A549 (cell line): ENCODE measurements around the gene DNAH1.

Experiments used
- ESRRA ChIP-seq: fragments of 150-350 bp; IDR thresholded peaks from 2 replicates; pipeline ENCODE4 v1.6.1; 2014; ENCODE audit warnings: mild to moderate bottlenecking, low read length, borderline replicate concordance
- JUNB ChIP-seq: fragments of >200 bp; sonication (Bioruptor Twin); formaldehyde crosslinking; IDR thresholded peaks from 2 replicates; pipeline ENCODE4 v1.6.1; 2016
- SREBF2 ChIP-seq: fragments of 450-650 bp; IDR thresholded peaks from 2 replicates; pipeline ENCODE4 v1.6.1; 2014; ENCODE audit warnings: mild to moderate bottlenecking, moderate library complexity
- TF ChIP-seq, protein P1 (sequence below): fragments of >200 bp; sonication (Bioruptor Twin); formaldehyde crosslinking; IDR thresholded peaks from 3 replicates; pipeline ENCODE4 v1.5.1; 2016

DNA sequence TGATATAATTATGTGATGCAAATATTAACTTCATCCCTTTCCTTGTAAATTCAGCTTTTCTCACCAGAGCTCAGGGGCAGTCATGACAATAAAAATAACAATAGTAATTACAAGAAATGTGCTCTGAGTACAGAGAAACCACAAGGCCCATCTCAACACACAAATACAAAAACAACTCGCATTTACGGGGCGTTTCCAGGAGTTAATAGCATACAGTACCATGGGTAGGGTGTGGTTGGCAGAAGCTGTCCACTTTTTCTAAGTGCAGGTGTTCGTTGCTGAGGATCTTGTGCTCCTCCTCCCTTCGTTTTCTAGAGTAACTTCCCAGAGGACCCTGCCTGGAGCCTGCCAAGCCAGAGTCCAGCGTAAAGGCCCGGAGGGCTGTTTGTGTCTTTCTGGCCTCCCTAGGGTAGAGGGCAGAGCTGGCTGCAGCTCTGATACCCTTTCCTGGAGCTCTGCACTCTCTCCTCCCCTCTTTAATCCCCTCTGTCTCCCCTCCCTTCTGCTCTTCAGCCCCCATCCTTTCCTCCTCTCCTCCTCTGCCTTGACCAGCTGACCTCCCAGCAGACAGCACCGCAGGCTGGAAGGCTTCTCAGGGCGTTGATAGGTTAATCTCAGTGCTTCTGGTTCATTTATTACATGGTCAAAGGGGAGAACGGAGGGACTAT is 117.3 kb downstream of the DNAH1 start:
- TF ChIP-seq JUNB (no peak), ESRRA (no peak), SREBF2 (no peak)
- TF ChIP-seq, protein P1, sequence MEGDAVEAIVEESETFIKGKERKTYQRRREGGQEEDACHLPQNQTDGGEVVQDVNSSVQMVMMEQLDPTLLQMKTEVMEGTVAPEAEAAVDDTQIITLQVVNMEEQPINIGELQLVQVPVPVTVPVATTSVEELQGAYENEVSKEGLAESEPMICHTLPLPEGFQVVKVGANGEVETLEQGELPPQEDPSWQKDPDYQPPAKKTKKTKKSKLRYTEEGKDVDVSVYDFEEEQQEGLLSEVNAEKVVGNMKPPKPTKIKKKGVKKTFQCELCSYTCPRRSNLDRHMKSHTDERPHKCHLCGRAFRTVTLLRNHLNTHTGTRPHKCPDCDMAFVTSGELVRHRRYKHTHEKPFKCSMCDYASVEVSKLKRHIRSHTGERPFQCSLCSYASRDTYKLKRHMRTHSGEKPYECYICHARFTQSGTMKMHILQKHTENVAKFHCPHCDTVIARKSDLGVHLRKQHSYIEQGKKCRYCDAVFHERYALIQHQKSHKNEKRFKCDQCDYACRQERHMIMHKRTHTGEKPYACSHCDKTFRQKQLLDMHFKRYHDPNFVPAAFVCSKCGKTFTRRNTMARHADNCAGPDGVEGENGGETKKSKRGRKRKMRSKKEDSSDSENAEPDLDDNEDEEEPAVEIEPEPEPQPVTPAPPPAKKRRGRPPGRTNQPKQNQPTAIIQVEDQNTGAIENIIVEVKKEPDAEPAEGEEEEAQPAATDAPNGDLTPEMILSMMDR: no peak
